Endothelial cell (in vitro differentiated cells): Measurements from ENCODE around the gene MKNK2. TPM values are rescaled to one million over a fixed set of nuclear protein-coding genes. Genes with fewer than 3 reads are reported as not detected.
"Not testable (repeated sequence)": the region's sequence is repeated elsewhere in the genome, so short reads cannot be mapped to it uniquely, and the experiment has no call there.

Experiments used
- DNase-seq: peaks from one replicate; pipeline ENCODE4 v3.0.0; 2021; ENCODE audit warnings: low spot score
- H3K27ac Mint-ChIP-seq: one replicate; pipeline ENCODE4 v1.8.0; 2021; ENCODE audit warnings: mixed read lengths, inconsistent platforms; ENCODE audit not compliant: unreplicated experiment
- H3K27me3 Mint-ChIP-seq: one replicate; pipeline ENCODE4 v1.8.0; 2021; ENCODE audit warnings: mild to moderate bottlenecking, moderate library complexity, mixed read lengths, inconsistent platforms; ENCODE audit not compliant: unreplicated experiment
- H3K36me3 Mint-ChIP-seq: one replicate; pipeline ENCODE4 v1.8.0; 2021; ENCODE audit warnings: mild to moderate bottlenecking, low read depth, mixed read lengths, inconsistent platforms; ENCODE audit not compliant: unreplicated experiment
- H3K4me1 Mint-ChIP-seq: one replicate; pipeline ENCODE4 v1.8.0; 2021; ENCODE audit warnings: mild to moderate bottlenecking, mixed read lengths, inconsistent platforms; ENCODE audit not compliant: unreplicated experiment
- H3K4me3 Mint-ChIP-seq: one replicate; pipeline ENCODE4 v1.8.0; 2021; ENCODE audit warnings: mild to moderate bottlenecking, mixed read lengths, inconsistent platforms; ENCODE audit not compliant: unreplicated experiment
- H3K9me3 Mint-ChIP-seq: one replicate; pipeline ENCODE4 v1.8.0; 2021; ENCODE audit warnings: mixed read lengths, inconsistent platforms; ENCODE audit not compliant: unreplicated experiment
- CTCF ChIP-seq: fragments of 200-600 bp; sonication (generic); IDR thresholded peaks from one replicate; pipeline ENCODE4 v1.5.0; 2021; ENCODE audit warnings: antibody characterized with exemption; ENCODE audit not compliant: unreplicated experiment
- total RNA-seq: library from RNA; stranded (reverse); fragmentation: NEBNext Ultra II Directional; extraction: Animal tissue kit (Norgen Biotek cat#: 25700); gene quantifications from one replicate; pipeline ENCODE4 v1.2.1, GENCODE V29; 2021; ENCODE audit not compliant: unreplicated experiment

MKNK2 gene
- total RNA-seq, 1 donor from 2014 or later = 228 TPM

DNA sequence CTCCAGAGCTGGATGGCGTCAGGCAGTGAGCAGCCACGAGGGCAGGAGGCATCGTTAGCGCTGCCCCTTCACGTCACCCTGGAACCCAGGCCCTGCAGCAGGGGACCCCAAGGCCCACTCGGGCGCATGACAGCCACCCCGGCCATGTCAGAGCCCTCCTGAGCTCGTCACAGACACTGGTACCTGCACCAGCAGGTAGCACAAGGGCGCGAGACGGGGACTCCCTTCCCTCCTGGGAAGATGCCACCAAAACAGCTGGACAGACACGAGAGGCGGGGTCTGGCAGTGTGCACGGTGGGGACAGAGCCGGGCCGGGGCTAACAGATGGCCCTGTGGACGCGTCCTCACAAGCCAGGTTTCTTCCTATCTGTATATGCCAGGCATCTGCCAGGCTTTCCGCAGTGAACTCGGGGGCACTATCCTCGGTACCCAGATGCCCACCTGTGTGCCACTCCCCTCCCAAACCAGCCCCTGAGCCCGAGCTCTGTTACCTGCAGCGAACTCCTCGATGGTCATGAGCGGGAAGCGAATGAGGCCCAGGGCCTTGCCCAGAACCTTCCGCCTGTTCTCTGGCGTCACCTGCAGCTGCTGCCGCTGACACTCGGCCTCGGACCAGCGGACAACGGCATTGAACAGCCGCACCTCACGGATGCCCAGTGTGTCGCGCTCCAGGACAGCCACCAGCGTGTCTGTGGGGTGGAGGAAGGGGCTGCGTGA, 61.4 kb downstream of the MKNK2 start:
- H3K36me3 Mint-ChIP-seq = peaks cover 10% of the 10 kb centered on the region

DNA sequence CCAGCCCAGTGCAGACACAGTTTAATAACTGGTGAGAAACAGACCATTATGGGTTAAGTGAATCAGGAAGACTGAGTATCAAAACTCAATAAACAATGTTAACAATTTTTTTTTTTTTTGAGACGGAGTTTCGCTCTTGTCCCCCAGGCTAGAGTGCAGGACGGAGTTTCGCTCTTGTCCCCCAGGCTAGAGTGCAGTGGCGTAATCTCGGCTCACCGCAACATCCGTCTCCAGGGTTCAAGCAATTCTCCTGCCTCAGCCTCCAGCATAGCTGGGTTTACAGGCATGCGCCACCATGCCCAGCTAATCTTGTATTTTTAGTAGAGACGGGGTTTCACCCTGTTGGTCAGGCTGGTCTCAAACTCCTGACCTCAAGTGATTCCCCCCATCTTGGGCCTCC, 62.6 kb downstream of the MKNK2 start:
- H3K9me3 Mint-ChIP-seq, H3K27me3 Mint-ChIP-seq, H3K4me3 Mint-ChIP-seq, H3K4me1 Mint-ChIP-seq, DNase-seq: not testable (repeated sequence)
- Mint-ChIP-seq H3K27ac (peak overlapping the region; percentile 36), H3K36me3 (peaks cover 11% of the 10 kb centered on the region)

More for the DNA sequence above, 61.4 kb downstream of the MKNK2 start:
- Mint-ChIP-seq H3K9me3 (no peaks in the 10 kb centered on the region), H3K4me3 (no peak overlapping the region), H3K27me3 (peaks cover 6% of the 10 kb centered on the region), H3K4me1 (no peaks in the 10 kb centered on the region), H3K27ac (no peak overlapping the region)
- TF ChIP-seq CTCF = no peak
- DNase-seq = no peak

Other genes with a start within 250 kb of the MKNK2 start
- 0.69 TPM for gene ATP8B3, start 239.0 kb downstream of the MKNK2 start, total RNA-seq
- gene REXO1, start 202.8 kb downstream of the MKNK2 start, total RNA-seq = 48.1 TPM
- gene KLF16, start 187.7 kb downstream of the MKNK2 start, total RNA-seq = 19.9 TPM
- gene ABHD17A, start 165.7 kb downstream of the MKNK2 start, total RNA-seq = 283 TPM
- 10.5 TPM for gene ADAT3, start 145.8 kb downstream of the MKNK2 start, total RNA-seq
- gene SCAMP4, start 145.8 kb downstream of the MKNK2 start, total RNA-seq = 71.8 TPM
- gene CSNK1G2, start 110.1 kb downstream of the MKNK2 start, total RNA-seq = 110 TPM
- gene BTBD2, start 35.5 kb downstream of the MKNK2 start, total RNA-seq = 80.5 TPM
- 88.5 TPM for gene MOB3A, start 45.1 kb upstream of the MKNK2 start, total RNA-seq
- 8.9 TPM for gene IZUMO4, start 45.7 kb upstream of the MKNK2 start, total RNA-seq
- 169 TPM for gene AP3D1, start 100.3 kb upstream of the MKNK2 start, total RNA-seq
- 57.1 TPM for gene DOT1L, start 112.7 kb upstream of the MKNK2 start, total RNA-seq
- 126 TPM for gene PLEKHJ1, start 185.1 kb upstream of the MKNK2 start, total RNA-seq
- 137 TPM for gene SF3A2, start 185.6 kb upstream of the MKNK2 start, total RNA-seq
- gene AMH, start 198.1 kb upstream of the MKNK2 start, total RNA-seq = 5.6 TPM
- not detected for gene JSRP1, start 205.2 kb upstream of the MKNK2 start, total RNA-seq
- gene PEAK3, start 230.9 kb upstream of the MKNK2 start, total RNA-seq = 0.97 TPM